GM21737 (cell line): ENCODE results near the gene SAMD4A.

ENCODE experiments used
- ATAC-seq: cut with Tn5 transposase; IDR thresholded peaks from one replicate; pipeline ENCODE4 v1.9.1; 2021; ENCODE audit warnings: mild to moderate bottlenecking, moderate library complexity; ENCODE audit not compliant: unreplicated experiment

The SAMD4A gene

DNA sequence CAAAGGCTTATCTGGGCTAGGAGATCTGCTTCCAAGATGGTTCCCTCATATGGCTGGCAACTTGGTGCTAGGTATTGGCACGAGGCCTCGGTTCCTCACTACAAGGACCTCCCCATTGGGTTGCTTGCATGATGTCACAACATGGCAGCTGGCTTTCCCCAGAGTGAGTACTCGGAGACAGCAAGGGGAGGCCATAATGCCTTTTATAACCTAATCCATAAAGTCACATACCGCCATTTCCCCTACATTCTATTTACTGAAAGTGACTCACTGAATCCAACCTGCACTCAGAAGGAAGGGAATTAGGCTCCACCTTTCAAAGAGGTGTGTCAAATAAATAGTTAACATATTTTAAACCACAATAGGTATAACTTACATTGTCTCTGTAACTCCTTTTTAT is 130.9 kb downstream of the SAMD4A start:
- no peak for ATAC-seq

DNA sequence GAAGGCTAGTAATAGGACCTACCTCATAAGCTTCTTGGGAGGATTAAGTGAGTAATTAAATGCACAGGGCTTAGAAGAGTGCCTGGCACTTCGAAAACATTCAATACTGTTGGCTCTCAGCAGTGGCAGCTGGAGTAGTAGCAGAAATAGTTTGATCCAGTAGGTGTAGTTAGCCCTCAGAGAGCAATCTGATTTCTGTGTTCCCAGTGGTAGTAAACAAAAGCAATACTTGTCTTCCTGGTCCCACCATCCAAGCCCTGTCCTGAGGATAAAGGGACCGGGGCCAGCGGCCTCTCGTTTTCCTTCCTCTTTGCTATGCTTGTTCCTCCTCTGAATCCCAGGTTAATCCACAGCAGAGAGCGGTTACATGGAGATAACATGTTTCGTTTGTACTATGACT is 131.6 kb downstream of the SAMD4A start:
- ATAC-seq, result no peak

DNA sequence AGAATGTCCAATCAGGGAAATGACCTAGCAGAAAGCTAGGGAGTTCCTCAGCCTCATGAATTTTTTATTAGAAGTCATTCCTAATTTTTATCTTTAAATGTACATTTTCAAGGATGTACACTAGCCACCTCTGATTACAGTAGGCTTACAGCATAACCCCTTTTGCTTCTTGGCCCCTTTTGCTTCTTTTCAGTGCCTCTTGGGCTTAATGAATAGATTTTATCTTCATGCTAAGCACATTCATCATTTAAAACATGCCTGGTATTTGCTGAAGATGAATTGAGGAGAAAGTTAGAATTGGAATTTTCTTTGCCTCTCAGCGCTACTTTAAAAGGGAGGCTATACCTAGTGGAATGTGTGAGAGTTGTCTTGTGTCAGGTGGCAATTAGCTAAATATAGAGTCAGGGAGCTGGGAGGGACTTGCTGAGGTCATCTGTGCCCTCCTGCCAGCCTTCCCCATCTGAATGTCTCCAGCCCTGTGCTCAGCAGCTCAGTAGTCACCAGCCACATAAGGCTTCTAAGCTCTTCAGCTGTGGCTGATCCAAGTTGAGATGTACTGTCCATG is 132.1 kb downstream of the SAMD4A start:
- no peak for ATAC-seq

DNA sequence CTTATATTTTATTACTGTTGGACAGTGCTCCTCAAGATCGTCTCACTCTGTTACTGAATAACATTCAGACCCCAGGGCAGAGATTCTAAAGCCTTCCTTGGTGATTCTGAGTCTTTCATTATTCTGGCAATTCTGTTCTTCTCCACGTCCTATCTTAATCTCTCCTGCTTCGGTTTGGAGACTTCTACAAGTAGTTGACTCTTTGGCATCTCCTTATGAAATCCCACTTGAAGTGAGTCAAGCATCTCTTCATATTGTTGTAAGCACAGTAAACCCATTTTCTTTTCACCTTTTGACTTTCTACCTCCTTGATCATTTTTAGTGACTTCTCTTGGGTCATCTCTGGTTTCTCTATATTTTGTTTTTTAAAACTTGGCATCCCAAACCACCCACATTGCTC is 132.8 kb downstream of the SAMD4A start:
- ATAC-seq, result no peak

DNA sequence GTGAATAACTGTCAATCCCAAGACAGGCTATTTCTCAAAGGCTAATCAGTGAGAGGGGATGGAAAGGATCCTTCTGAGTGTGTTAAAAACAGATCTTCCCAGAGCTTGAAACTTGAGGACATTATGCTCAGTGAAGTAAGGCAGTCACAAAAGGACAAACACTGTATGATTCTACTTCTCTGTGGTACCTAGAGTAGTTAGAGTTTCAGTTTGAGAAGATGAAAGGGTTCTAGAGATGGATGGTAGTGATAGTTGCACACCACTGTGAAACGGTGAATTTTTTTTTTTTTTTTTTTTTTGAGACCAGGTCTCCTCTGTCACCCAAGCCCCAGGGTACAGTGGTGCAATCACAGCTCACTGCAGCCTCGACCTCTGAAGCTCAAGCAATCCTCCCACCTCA is 133.8 kb downstream of the SAMD4A start:
- ATAC-seq, result no peak

DNA sequence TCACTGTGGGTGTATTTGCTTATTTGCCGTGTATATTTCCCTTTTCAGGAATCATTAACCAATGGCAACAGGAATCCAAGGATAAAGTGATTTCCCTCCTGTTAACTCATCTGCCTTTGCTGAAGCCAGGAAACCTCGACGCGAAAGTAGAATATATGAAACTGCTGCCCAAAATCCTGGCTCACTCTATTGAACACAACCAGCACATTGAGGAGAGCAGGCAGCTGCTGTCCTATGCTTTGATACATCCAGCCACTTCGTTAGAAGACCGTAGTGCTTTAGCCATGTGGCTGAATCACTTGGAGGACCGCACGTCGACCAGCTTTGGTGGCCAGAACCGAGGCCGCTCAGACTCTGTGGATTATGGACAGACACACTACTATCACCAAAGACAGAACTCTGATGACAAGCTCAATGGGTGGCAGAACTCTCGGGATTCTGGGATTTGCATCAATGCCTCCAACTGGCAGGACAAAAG is 135.1 kb downstream of the SAMD4A start:
- ATAC-seq, result no peak

DNA sequence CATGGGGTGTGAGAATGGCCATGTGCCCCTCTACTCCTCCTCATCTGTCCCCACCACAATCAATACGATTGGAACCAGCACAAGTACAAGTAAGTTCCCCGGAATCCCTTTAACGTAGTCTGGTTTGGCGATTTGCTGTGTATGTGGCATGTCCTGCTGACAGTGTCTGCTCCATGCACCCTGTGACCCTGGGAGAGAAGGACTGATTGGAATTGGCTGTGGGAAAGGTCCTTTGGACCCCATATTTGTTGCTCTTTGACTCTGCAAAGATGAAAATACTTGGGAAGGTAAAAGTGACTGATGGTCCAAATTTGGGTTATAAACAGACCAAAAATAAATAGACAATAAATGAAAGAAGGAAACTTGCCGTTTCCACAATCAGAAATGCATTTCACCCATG is 135.6 kb downstream of the SAMD4A start:
- ATAC-seq, result no peak

DNA sequence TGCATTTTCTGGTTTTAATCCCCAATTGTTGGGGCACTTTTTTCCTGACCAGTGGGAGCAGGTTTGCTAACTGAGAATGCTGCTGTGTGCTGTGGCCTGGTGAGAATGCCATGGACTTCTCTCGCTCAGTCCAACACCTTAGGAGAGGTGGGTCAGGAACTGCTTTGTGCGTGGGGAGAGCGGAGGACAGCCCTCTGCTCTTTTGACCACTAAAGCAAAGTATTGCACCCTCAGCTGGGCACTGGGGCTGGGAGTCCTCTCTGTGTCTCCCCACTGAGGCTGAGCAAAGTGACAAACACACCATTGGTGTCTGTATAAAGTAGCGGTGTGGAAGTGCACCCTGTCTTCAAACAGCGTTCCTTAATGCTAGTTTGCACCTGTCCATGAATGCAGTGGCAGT is 136.2 kb downstream of the SAMD4A start:
- ATAC-seq, result no peak

DNA sequence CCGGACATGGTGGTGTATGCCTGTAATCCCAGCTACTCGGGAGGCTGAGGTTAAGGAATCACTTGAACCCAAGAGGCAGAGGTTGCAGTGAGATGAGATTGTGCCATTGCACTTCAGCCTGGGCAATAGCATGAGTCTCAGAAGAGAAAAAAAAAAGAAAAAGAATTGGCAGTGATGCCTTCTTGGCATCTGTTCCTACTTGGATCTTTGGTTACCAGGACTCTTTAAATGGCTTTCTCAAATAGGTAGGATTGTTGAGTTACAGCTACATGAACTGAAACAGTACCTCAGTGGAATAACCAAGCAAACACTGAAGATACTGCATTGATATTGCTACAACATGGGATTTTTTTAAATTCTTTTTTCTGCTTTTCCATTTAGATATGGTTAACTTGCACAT is 136.8 kb downstream of the SAMD4A start:
- no peak for ATAC-seq

DNA sequence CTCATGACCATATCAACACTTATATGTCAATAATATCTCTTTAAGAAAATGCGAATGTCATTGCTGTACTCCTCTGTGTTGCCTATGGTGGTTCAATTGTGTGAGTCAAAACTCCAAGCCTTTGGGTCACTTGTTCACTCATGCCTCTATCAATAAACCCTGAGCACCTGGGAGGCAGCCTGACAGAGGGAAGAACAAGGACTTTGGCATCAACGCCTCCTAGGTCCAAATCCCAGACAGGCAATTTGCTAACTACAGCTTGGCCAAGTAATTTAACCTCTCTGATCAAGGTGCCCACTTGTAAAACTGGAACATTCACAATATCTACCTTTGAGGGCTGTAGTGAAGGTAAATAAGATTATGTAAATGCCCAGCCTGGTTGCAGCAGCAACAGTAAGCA is 137.8 kb downstream of the SAMD4A start:
- ATAC-seq, result no peak

DNA sequence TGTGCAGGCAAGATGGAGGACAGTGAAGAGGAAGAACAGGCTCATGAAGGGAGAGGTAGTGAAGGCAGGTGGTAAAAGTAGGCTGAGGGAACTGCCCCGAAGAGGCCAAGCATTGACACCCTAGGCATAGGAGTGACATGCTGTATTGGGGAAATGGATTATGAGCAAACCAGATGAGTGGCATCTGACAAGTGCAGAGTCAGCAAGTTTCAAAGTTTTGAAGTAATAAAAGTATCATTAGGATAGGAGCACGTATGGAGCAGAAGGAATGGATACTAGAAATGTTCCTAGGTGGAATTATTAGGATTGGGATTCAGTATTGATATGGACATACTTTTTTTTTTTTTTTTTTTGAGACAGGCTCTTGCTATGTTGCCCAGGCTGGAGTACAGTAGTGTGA is 139.8 kb downstream of the SAMD4A start:
- no peak for ATAC-seq

DNA sequence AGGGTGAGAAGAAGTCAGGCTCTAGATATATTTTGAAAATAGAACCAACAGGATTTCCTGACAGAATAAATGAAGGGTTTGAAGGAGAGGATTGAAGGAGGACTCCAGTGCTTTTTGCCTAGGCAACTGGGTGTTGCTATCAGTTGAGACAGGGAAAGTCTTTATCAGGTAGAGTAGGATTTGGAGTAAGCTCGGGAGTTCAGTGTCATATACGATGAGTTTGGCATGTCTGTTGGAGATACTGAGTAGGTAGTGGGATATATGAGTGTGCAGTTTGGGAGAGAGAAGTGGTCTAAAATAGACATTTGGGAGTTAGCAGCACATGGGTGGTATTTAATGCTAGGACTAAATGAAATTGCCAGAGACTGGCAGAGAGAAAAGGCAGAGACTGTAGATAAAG is 141.2 kb downstream of the SAMD4A start:
- ATAC-seq, result no peak

DNA sequence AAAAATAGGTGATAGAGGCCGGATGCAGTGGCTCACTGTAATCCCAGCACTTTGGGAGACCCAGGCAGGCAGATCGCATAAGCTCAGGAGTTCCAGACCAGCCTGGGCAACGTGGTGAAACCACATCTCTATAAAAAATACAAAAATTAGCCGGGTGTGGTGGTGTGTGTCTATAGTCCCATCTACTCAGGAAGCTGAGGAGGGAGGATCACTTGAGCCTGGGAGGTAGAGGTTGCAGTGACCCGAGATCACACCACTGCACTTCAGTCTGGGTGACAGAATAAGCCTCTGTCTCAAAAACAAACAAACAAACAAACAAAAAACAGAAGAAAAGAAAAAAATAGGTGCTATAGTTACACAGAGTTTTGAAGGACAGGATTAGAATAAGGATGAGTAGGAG is 142.1 kb downstream of the SAMD4A start:
- no peak for ATAC-seq

DNA sequence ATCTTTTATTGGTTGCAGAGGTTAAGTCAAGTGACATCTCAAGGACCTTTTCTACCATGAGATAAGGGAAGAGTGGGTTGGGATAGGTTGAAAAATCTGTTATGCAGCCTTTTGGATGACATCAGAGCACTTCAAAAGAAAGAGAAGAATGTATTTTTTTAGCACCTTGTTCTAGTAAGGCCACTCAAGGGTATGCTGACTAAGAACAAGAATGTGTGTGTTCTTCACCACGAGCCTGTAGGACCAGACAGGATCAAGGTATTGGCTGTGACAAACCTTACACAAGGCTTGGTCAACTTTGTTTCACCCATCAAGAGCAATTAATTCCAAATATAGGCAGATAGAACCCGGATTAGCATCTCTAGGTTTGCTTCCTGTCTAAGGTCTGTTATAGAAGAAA is 142.5 kb downstream of the SAMD4A start:
- peak; percentile 79 for ATAC-seq

DNA sequence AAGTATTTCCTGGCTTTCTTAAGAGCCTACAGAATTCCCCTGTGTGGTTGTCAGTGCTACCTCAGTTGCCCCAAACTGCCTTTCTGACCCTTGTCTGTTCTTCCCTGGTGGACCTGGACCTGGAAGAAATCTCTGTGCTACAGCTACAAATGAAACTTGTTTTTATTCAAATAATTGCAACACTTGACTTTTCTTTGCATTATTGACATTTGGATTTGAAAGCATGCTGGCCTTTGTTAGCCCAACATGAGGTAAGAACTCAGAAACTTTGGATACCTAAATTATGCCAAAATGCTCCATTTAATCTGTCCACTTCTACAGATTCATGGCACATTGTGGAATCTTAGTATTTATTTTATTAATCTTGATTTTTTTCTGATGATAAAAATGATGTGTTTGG is 142.9 kb downstream of the SAMD4A start:
- no peak for ATAC-seq

DNA sequence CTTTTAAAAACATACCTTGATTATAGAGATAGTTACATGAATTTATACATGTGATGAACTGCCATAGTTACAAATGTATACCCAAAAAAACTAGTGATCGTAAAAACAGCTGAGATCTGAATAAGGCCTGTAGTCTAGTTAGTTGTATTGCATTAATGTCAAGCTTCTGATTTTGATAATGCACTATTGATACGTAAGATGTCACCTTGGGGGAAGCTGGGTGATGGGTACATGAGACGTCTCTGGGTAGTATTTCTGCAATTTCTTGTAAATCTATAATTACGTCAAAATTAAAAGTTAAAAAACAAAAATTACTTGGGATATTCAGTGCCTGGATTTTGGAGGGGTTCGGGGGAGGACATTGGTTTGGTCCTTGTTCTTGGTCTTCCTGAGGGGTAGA is 144.4 kb downstream of the SAMD4A start:
- ATAC-seq, result no peak

DNA sequence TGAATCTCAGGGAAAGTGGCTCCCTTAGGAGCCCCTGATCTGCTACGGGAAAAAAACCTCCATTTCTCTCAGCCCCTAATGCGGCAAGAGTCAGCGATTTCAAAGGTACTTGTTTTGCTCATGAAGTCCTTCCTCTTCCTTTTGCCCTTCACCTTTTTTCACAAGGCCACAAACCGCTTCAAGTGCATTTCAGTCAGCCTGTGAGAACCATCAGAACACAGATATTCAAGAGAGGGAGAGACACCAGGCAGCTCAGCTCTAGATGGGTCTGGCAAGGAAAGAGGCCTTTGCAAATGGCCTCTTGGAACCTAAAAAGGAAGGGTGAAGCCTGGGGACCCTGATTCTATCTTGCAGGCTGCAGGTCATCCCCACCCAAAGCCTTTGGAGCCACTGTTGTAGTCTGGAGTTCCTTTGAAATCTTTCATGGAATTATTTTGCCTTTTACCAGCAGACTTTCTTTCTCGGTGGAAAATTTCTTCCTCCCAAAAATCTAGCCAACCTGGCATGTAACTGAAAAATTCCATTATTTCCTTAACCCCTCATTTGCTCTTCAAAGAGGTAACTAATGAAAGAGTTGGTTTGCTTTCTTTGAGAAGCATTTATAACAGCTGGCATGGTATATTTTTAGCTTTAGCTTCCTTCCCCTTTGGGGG is 145.0 kb downstream of the SAMD4A start:
- ATAC-seq, result no peak

DNA sequence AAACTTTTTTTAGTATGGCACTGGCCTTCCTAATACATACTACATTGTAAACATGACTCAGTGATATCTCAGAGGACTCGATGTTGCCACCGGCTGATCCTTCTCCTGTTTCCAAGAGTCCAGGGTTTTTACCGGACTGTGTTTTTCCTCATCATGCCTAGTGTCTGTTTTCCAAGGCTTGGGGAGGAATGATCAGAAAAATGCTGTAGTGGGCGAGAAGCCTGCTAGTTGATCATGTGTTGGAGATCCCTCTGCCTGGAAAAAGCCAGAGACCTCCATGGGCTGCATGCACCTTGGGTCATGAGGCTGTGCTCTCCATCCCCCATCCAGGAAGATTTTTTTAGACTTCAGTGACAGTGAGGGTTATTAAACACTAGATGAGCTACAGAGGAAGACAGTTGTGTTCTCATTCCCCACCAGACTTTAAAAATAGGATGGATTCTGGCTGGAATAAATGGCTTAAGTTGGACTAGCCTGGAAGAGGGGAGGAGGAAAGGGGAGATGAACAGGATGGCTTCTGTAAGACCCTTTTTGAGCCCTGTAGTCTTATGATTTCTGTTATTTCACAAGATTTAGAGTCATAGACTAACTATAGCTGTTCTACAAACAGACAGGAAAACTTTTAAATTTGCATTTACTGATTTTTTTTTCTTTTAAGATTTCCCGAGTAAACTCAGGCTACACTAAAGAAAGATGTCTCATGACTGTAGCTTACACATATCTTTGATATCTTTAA is 145.7 kb downstream of the SAMD4A start:
- no peak for ATAC-seq

DNA sequence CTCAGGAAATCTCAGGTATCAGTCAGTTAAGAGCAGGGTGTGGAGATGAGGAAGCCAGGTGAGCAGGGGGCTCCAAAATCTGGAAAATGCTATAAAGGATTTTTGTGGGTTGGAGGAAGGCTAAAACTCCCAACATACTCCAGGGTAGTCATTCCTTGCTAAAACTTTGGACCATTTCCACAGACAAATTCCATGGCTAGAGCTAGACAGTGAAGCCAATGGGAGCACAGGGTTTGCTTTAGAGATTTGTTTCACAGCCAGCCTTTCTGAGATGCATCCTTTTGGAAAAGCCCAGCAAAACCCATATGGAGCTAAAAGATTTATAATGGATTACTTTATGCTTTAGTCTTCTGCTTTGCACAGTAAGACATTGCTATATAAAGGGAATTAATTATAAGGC is 146.5 kb downstream of the SAMD4A start:
- ATAC-seq, result no peak

DNA sequence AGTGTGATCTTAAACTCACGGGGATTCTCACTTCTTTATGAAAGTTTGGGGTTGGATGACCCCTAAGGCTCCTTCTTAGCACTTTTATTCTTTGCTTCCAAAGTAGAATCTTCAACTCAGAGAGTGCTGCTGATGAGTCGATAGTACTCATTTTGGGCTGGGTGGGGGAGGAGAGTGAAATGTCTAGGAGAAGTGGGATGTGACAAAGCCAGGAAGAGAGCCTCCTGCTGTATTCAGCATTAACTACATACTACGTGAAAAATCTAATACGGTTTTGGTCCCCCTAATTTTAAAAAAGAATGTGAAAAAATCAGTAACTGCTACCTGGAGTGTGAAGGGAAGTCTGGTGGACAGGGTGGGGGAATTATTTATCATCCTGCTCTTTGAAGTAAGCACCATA is 148.3 kb downstream of the SAMD4A start:
- no peak for ATAC-seq

DNA sequence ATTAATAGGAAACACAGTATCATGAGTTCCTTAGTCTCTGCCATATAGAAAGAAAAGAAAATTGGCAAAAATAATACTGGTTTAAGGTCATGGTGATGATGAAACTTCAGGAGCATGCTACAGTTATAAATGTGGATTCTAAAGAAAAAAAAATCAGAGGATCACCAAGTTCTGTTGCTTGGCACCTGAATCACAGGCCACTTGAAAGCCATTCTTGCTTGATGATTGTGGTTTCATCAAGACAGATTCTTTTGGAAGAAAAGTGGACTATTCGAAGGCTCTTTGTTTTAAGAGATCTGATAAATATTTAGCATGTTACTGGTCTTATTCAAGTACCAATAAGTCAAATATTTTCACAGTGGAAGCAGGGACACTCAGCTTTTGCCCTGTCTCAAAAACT is 148.9 kb downstream of the SAMD4A start:
- no peak for ATAC-seq

DNA sequence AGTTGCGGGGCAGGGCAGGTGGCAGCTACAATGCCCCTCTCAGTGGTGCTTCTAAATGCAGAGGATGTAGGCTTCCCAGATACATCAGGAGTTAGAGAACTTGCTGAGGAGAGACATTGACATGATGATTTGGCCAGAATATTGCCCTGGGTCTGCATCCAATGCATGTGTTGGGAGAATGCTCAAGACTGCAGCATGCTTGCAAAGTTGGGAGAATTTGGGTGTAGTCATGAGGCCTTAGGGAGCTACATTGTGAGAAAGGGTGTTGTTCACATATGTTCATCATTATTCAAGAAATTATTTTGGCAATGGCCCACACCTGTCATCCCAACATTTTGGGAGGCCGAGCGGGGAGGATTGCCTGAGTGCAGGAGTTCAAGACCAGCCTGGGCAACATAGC is 149.9 kb downstream of the SAMD4A start:
- no peak for ATAC-seq
